GM12891 (cell line): ENCODE measurements around the gene GJC2.

Experiments
- POLR2A ChIP-seq: IDR thresholded peaks from 2 replicates; pipeline ENCODE4 v1.6.1; 2011; ENCODE audit warnings: low read depth, low read length, control low read depth
- POLR2AphosphoS5 ChIP-seq: IDR thresholded peaks from 2 replicates; pipeline ENCODE4 v1.6.1; 2011; ENCODE audit warnings: low read depth, low read length, control low read depth
- SPI1 ChIP-seq: IDR thresholded peaks from 2 replicates; pipeline ENCODE4 v1.6.1; 2011; ENCODE audit warnings: low read depth, low read length, control low read depth

- TF ChIP-seq POLR2A (no peak; the same call in 1 of the 2 replicates), POLR2AphosphoS5 (0 out of 2 replicates have a peak, but pooled peaks have one; percentile 30), SPI1 (no peak)
Measured at GRCh38 chr1:228102791-228103620, 46.7 kb upstream of the GJC2 start, which contains the start of gene C1orf35.
